GM12878 (cell line): ENCODE data around the gene KRCC1. TPM values are rescaled to one million over a fixed set of nuclear protein-coding genes. Genes with fewer than 3 reads are reported as not detected.

Source experiments
- ATAC-seq: fragments of 200-7000 bp; cut with Tn5 transposase; 3 replicates; pipeline ENCODE4 v1.9.1; 2020; ENCODE audit warnings: mild to moderate bottlenecking, moderate library complexity
- Bru-seq: library from RNA; stranded (reverse); fragments of 400-500 nt; gene quantifications from one replicate; lab custom pipeline; 2021; lab: Mats Ljungman, UMichigan
- BruChase-seq, 2 experiments: library from RNA; stranded (reverse); fragments of 400-500 nt; gene quantifications; one replicate each; lab custom pipeline; 2021; lab: Mats Ljungman, UMichigan
- BruUV-seq: library from RNA; stranded (reverse); fragments of 400-500 nt; replicated peaks from 2 replicates; lab custom pipeline; 2021; lab: Mats Ljungman, UMichigan
- CTCF ChIA-PET: fragments of 300-600 bp; sonication (Branson Sonifier 250); formaldehyde crosslinking; extraction: SDS; loops from one replicate; lab custom pipeline; 2021; ENCODE audit warnings: inconsistent platforms; lab: Yijun Ruan, JAX
- POLR2A ChIA-PET: fragments of 350-600 bp; formaldehyde crosslinking; extraction: SDS; loops from one replicate; lab custom pipeline; 2021; ENCODE audit warnings: inconsistent platforms; lab: Charles Lee
- RAD21 ChIA-PET: fragments of 300-600 bp; sonication (Branson Sonifier 250); formaldehyde crosslinking; loops from one replicate; lab custom pipeline; 2023; ENCODE audit warnings: antibody characterized with exemption; ENCODE audit not compliant: unreplicated experiment; lab: Charles Lee
- SMC1A ChIA-PET: fragments of 300-600 bp; sonication (Branson Sonifier 250); formaldehyde crosslinking; loops from one replicate; lab custom pipeline; 2023; ENCODE audit not compliant: unreplicated experiment, uncharacterized antibody; lab: Charles Lee
- DNase-seq: peaks from one replicate; pipeline ENCODE4 v3.0.0-alpha.2; 2011; ENCODE audit warnings: low read depth, low spot score
- FAIRE-seq: peaks from 3 replicates; lab custom pipeline; 2011; peaks lifted over from hg19 to GRCh38; lab: Jason Lieb, UNC
- H2AFZ ChIP-seq: 2 replicates; pipeline ENCODE4 v1.6.0; 2011; ENCODE audit warnings: low read depth, low read length, control low read depth; ENCODE audit not compliant: control insufficient read depth
- H3K27ac ChIP-seq: 2 replicates; pipeline ENCODE4 v1.5.1; 2011; ENCODE audit warnings: control low read depth; ENCODE audit not compliant: control insufficient read depth, insufficient read depth
- H3K27me3 ChIP-seq, 2 experiments: replicated peaks in 1 of 2; 2 replicates each; pipeline versions ENCODE4 v1.6.0 to v1.6.1; 2011; ENCODE audit warnings: low read length in 1 of 2; ENCODE audit not compliant: control insufficient read depth in 2 of 2, insufficient read depth in 2 of 2
- H3K36me3 ChIP-seq, 2 experiments: 2 replicates each; pipeline ENCODE4 v1.5.1; 2011; ENCODE audit warnings: low read length in 1 of 2; ENCODE audit not compliant: control insufficient read depth in 2 of 2, insufficient read depth in 2 of 2
- H3K4me1 ChIP-seq: 2 replicates; pipeline ENCODE4 v1.6.1; 2011; ENCODE audit warnings: mild to moderate bottlenecking, low read length, moderate library complexity, mixed read lengths; ENCODE audit not compliant: control insufficient read depth, insufficient read depth
- H3K4me2 ChIP-seq: 2 replicates; pipeline ENCODE4 v1.6.0; 2011; ENCODE audit warnings: control low read depth; ENCODE audit not compliant: control insufficient read depth, insufficient read depth
- H3K4me3 ChIP-seq: fragments of 200-600 bp; sonication (generic); 2 replicates; pipeline ENCODE4 v1.5.1; 2016
- H3K79me2 ChIP-seq: 2 replicates; pipeline ENCODE4 v1.6.0; 2011; ENCODE audit warnings: low read length; ENCODE audit not compliant: control insufficient read depth, insufficient read depth
- H3K9ac ChIP-seq: 2 replicates; pipeline ENCODE4 v1.8.0; 2011; ENCODE audit warnings: low read length, control low read depth, mixed read lengths; ENCODE audit not compliant: control insufficient read depth, insufficient read depth
- H3K9me3 ChIP-seq: replicated peaks from 3 replicates; pipeline ENCODE4 v1.5.1; 2011; ENCODE audit warnings: mild to moderate bottlenecking, low read length; ENCODE audit not compliant: control insufficient read depth, insufficient read depth
- H4K20me1 ChIP-seq: 2 replicates; pipeline ENCODE4 v1.6.0; 2011; ENCODE audit not compliant: control insufficient read depth, insufficient read depth
- CUX1 ChIP-seq: IDR thresholded peaks from 2 replicates; pipeline ENCODE4 v1.6.1; 2012; ENCODE audit warnings: improper control_type of control experiment, low read depth, low read length; ENCODE audit not compliant: insufficient replicate concordance
- HCFC1 ChIP-seq: fragments of 150-350 bp; IDR thresholded peaks from 2 replicates; pipeline ENCODE4 v1.6.1; 2014; ENCODE audit warnings: low read length
- MTA3 ChIP-seq: IDR thresholded peaks from 2 replicates; pipeline ENCODE4 v1.6.1; 2012; ENCODE audit warnings: low read length, inconsistent platforms, borderline replicate concordance
- NBN ChIP-seq: fragments of 450-650 bp; IDR thresholded peaks from 2 replicates; pipeline ENCODE4 v1.6.1; 2016
- NFXL1 ChIP-seq: fragments of 450-650 bp; IDR thresholded peaks from 2 replicates; pipeline ENCODE4 v1.6.1; 2017; ENCODE audit warnings: antibody characterized with exemption, mild to moderate bottlenecking, borderline replicate concordance
- NR2C1 ChIP-seq: fragments of 450-650 bp; IDR thresholded peaks from 2 replicates; pipeline ENCODE4 v1.6.1; 2017; ENCODE audit warnings: antibody characterized with exemption, mild to moderate bottlenecking, moderate library complexity
- NR2F1 ChIP-seq: fragments of 450-650 bp; conservative IDR thresholded peaks from 2 replicates; pipeline ENCODE4 v1.6.1; 2017; ENCODE audit warnings: mild to moderate bottlenecking
- RAD21 ChIP-seq: IDR thresholded peaks from 2 replicates; pipeline ENCODE4 v1.6.1; 2011; ENCODE audit warnings: mild to moderate bottlenecking, low read depth, low read length, moderate library complexity; ENCODE audit not compliant: insufficient read depth
- RB1 ChIP-seq: fragments of 450-650 bp; formaldehyde crosslinking; IDR thresholded peaks from 2 replicates; pipeline ENCODE4 v1.6.1; 2017; ENCODE audit warnings: mild to moderate bottlenecking, borderline replicate concordance
- RBBP5 ChIP-seq: fragments of 200-600 bp; sonication (generic); conservative IDR thresholded peaks from 2 replicates; pipeline ENCODE4 v1.6.1; 2016
- RUNX3 ChIP-seq: IDR thresholded peaks from 2 replicates; pipeline ENCODE4 v1.6.1; 2012; ENCODE audit warnings: low read length, inconsistent platforms
- SIX5 ChIP-seq: IDR thresholded peaks from 2 replicates; pipeline ENCODE4 v1.6.1; 2011; ENCODE audit warnings: mild to moderate bottlenecking, low read depth, low read length, moderate library complexity; ENCODE audit not compliant: severe bottlenecking
- YY1 ChIP-seq: IDR thresholded peaks from 2 replicates; pipeline ENCODE4 v1.6.1; 2011; ENCODE audit warnings: low read depth, mild to moderate bottlenecking, low read length
- WGBS: methylation state at CpG from one replicate; pipeline ENCODE4 v1.1.6; 2016; ENCODE audit warnings: low lambda C conversion rate; ENCODE audit not compliant: insufficient replicate concordance, insufficient coverage; ENCODE audit errors: missing lambda C conversion rate; 5-methylcytosine and 5-hydroxymethylcytosine counted together
- in situ Hi-C: fragments of 300-500 bp; cut with MboI; formaldehyde crosslinking; loops from 9 replicates; pipeline ENCODE4 v1.14.3; 2018; ENCODE audit warnings: mixed read lengths
- intact Hi-C: fragments of 100-400 bp; cut with micrococcal nuclease; formaldehyde crosslinking; loops from one replicate; pipeline ENCODE4 v1.14.2; 2022; ENCODE audit not compliant: unreplicated experiment
- long read RNA-seq, 2 experiments: library from polyadenylated mRNA; unstranded; transcript quantifications; one replicate each; pipeline ENCODE4 v2.0.0, GENCODE V29; 2019 to 2020
- polyA minus RNA-seq, 3 experiments: library from RNA; depleted of rRNA, polyadenylated mRNA; stranded (reverse); fragments of >200 nt; gene quantifications; 2 replicates each; pipeline ENCODE4 v1.2.3, GENCODE V29; 2011
- polyA plus RNA-seq, 11 experiments: library from polyadenylated mRNA; depleted of rRNA in 4 of 11; unstranded in 6 of 11; stranded (reverse) in 5 of 11; fragments of >200 nt; fragmentation: Nextera tagmentation in 4 of 11; fragmentation: Illumina TruSeq in 1 of 11; extraction: Ambion mirVana in 4 of 11; extraction: Trizol in 1 of 11; gene quantifications; 1 replicate in 1 of 11; 2 replicates in 10 of 11; pipeline versions ENCODE4 v1.2.1 to v1.2.3, GENCODE V29; 2011 to 2016; ENCODE audit warnings: inconsistent platforms in 2 of 11, missing spikeins in 2 of 11, low read depth in 1 of 11
- total RNA-seq, 4 experiments: library from RNA; depleted of rRNA in 3 of 4; stranded (reverse); fragments of >200 nt in 3 of 4; fragmentation: Illumina TruSeq in 1 of 4; extraction: Trizol in 1 of 4; gene quantifications; 2 replicates each; pipeline versions ENCODE4 v1.2.1 to v1.2.3, GENCODE V29; 2013 to 2021

KRCC1 gene
- total RNA-seq (2013; cell fraction: nucleolus; rRNA removed): 0.64 and 0.86 TPM in 2 replicates
- total RNA-seq (2014; rRNA removed) (12.5 and 17.4 TPM in 2 replicates), total RNA-seq (2014; rRNA removed; fragmentation: Illumina TruSeq; extraction: Trizol) (25.4 and 26.9 TPM in 2 replicates), total RNA-seq (2021) (10.6 and 11.4 TPM in 2 replicates), polyA plus RNA-seq (2011; rRNA removed) (3.8 and 6.5 TPM in 2 replicates), polyA plus RNA-seq (2014; fragmentation: Illumina TruSeq; extraction: Trizol) (27.2 and 37.2 TPM in 2 replicates), polyA plus RNA-seq (2014; fragmentation: Nextera tagmentation; extraction: Ambion mirVana) (10 to 100 TPM; 12.4 to 14.0 TPM), polyA plus RNA-seq (2014; rRNA removed) (8.3 and 10.0 TPM in 2 replicates), polyA plus RNA-seq (2016; fragmentation: Nextera tagmentation; extraction: Ambion mirVana) (10 to 100 TPM in 1 of 2 experiments, 1 to 10 TPM in 1; 9.7 to 15.2 TPM), polyA minus RNA-seq (2011; rRNA and poly(A)+ RNA removed) (0.44 and 0.82 TPM in 2 replicates), Bru-seq, nascent RNA (percentile 68 among the genes with signal in this experiment), BruChase-seq, experiment 1, labeled RNA remaining after a 6-hour chase (percentile 45 among the genes with signal in this experiment), BruChase-seq, experiment 2, labeled RNA remaining after a 2-hour chase (percentile 49 among the genes with signal in this experiment)
- 4.1 TPM for polyA plus RNA-seq (2011; ENCODE audit: low read depth)
- polyA plus RNA-seq (2011; cell fraction: cytosol; rRNA removed): 0.72 and 1.1 TPM in 2 replicates
- 0.67 and 1.3 TPM in 2 replicates for polyA plus RNA-seq (2011; cell fraction: nucleus; rRNA removed)
- 7.9 and 14.6 TPM in 2 replicates for polyA plus RNA-seq (2012)
- 0.83 TPM in 1 of 2 replicates, not detected in the other for polyA minus RNA-seq (2011; cell fraction: cytosol; rRNA and poly(A)+ RNA removed)
- 0.24 and 0.29 TPM in 2 replicates for polyA minus RNA-seq (2011; cell fraction: nucleus; rRNA and poly(A)+ RNA removed)
- long read RNA-seq, experiment 1: 0 reads
- long read RNA-seq, experiment 2, partial matches to known transcripts: 0 of 5 reads
- long read RNA-seq, experiment 2, other reads (novel, unspliced or antisense): 1 of 5 reads

- Histone ChIP-seq H3K9ac (peak within 1 kb of the TSS; percentile 96), H3K27ac (peak within 1 kb of the TSS; percentile 94), H3K36me3 (no peaks in the 10 kb centered on the region), H4K20me1 (no peaks in the 10 kb centered on the region), H2AFZ (peak within 1 kb of the TSS; percentile 65), H3K9me3 (no peaks in the 10 kb centered on the region), H3K4me3 (peak within 1 kb of the TSS; percentile 93), H3K79me2 (peaks cover 23% of the 10 kb centered on the region), H3K4me2 (peak within 1 kb of the TSS; percentile 83), H3K4me1 (peaks cover 4% of the 10 kb centered on the region), H3K27me3 (no peaks in the 10 kb centered on the region)
- peak; percentile 97 for ATAC-seq
- ChIA-PET SMC1A (interaction anchor here (1.0 kb wide), 1 partner anchor 9 kb away, joined by 3 read pairs; no protein-coding TSS in a partner anchor), RAD21 (interaction anchor here (0.9 kb wide), 1 partner anchor 136 kb away, joined by 3 read pairs; no protein-coding TSS in a partner anchor), POLR2A (interaction anchor here (0.6 kb wide), 1 partner anchor 193 kb away, joined by 3 read pairs; no protein-coding TSS in a partner anchor), CTCF (interaction anchor here (1.2 to 1.7 kb wide), 2 partner anchors 14 to 105 kb away, joined by 5 to 6 read pairs; no protein-coding TSS in a partner anchor)
- WGBS: under 1% methylated on average over 51 of the region's 77 CpGs
- FAIRE-seq: peak; percentile 23
- BruUV-seq: no TSS peak
- in situ Hi-C loops: loop anchor here (5.0 to 25.0 kb wide), 2 partner anchors 48 to 607 kb away; no protein-coding TSS in a partner anchor
- intact Hi-C loops: loop anchor here (10.0 kb wide), 1 partner anchor 279 kb away; no protein-coding TSS in a partner anchor
- peak; percentile 88 for DNase-seq
- TF ChIP-seq RAD21 (no peak), YY1 (peak; percentile 93), RBBP5 (no peak), NBN (0 out of 2 replicates have a peak, but pooled peaks have one; percentile 19), RUNX3 (0 out of 2 replicates have a peak, but pooled peaks have one; percentile 11), RB1 (peak; percentile 94), NR2F1 (0 out of 2 replicates have a peak, but pooled peaks have one; percentile 15), MTA3 (no peak), NFXL1 (no peak), NR2C1 (no peak), SIX5 (no peak), CUX1 (no peak), HCFC1 (peak; percentile 34)
Measured at GRCh38 chr2:88055371-88056128, at the start of gene KRCC1. Gene KRCC1 (minus strand): TSS chr2:88055783. CDS start chr2:88028563, 27,220 bp downstream.
